Measurements from ENCODE around the gene TNRC18. TPM values are rescaled to one million over a fixed set of nuclear protein-coding genes. Genes with fewer than 3 reads are reported as not detected.

The TNRC18 gene
- total RNA-seq, 4 donors from 2014 or later, result 17.9 to 75.5 (median 48.4) TPM

DNA sequence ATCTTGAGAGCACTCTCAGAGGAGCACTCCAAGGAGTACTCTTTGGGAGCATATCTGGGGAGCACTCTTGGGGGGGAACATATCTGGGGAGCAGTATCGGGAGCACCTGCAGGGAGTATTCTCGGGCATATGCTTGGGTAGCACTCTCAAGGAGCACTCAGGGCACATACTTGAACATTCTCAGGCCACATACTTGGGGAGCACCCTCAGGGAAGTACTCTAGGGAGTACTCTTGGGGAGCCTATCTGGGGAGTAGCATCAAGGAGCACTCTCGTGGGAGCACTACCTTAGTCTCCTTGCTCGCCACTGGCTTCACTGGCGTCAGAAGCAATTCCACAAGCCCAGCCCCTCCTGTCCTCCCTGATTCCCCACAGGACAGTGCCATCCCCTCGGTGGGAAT, 31.5 kb upstream of the TNRC18 start:
- WGBS, 2 donors, result 70 to 100% methylated on average over 2 of the region's 6 CpGs
- intact Hi-C loops (cut with DNase I), result loop anchor here (10.0 kb wide), 1 partner anchor 210 kb away; no protein-coding TSS in a partner anchor
- TF ChIP-seq, protein P1, sequence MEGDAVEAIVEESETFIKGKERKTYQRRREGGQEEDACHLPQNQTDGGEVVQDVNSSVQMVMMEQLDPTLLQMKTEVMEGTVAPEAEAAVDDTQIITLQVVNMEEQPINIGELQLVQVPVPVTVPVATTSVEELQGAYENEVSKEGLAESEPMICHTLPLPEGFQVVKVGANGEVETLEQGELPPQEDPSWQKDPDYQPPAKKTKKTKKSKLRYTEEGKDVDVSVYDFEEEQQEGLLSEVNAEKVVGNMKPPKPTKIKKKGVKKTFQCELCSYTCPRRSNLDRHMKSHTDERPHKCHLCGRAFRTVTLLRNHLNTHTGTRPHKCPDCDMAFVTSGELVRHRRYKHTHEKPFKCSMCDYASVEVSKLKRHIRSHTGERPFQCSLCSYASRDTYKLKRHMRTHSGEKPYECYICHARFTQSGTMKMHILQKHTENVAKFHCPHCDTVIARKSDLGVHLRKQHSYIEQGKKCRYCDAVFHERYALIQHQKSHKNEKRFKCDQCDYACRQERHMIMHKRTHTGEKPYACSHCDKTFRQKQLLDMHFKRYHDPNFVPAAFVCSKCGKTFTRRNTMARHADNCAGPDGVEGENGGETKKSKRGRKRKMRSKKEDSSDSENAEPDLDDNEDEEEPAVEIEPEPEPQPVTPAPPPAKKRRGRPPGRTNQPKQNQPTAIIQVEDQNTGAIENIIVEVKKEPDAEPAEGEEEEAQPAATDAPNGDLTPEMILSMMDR (IDR thresholded peaks at IDR 0.05), result no peak
- TF ChIP-seq POLR2A (IDR thresholded peaks at IDR 0.05), result no peak

DNA sequence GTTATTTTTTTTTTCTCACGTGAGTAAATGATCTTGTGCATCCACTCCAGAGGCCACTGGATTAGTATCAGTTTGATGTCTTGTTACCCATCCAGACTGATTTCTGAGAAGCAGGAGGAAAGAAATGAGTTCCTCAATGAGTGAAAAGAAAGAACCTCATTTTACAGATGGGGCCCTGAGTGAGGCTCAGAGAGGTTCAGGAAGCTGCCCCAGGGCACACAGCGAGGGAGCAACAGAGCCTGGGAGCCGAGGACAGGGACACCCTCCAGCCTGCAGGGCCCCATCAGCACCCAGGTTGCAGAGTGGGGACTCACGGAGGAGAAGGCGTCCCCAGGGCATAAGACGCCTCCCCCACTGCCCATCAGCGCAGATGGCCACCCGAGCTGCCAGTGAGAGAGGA, 30.9 kb upstream of the TNRC18 start:
- WGBS, 2 donors, result 74 to 83% methylated on average over 3 to 7 of the region's 8 CpGs
- Histone ChIP-seq H3K4me1 (peaks cover 0 to 20% (median 0%) of the 10 kb centered on the region in 3 donors), H3K27ac (no peak overlapping the region), H3K9me3 (no peaks in the 10 kb centered on the region), H3K27me3 (peaks cover 0 to 32% (median 0%) of the 10 kb centered on the region in 4 donors), H3K4me3 (no peak overlapping the region), H3K36me3 (no peaks in the 10 kb centered on the region)
- intact Hi-C loops (cut with DNase I), result loop anchor here (10.0 kb wide), 1 partner anchor 210 kb away; no protein-coding TSS in a partner anchor
- TF ChIP-seq POLR2A (IDR thresholded peaks at IDR 0.05), result no peak
- TF ChIP-seq, protein P1 (IDR thresholded peaks at IDR 0.05), result no peak
- no peak for DNase-seq

More for the DNA sequence above, 31.5 kb upstream of the TNRC18 start:
- H3K4me1 ChIP-seq, result peaks cover 0 to 20% (median 0%) of the 10 kb centered on the region in 3 donors
- H3K36me3 ChIP-seq, result no peaks in the 10 kb centered on the region
- no peak for DNase-seq
- H3K27me3 ChIP-seq, result peaks cover 0 to 32% (median 0%) of the 10 kb centered on the region in 4 donors
- H3K4me3 ChIP-seq, result no peak overlapping the region
- H3K9me3 ChIP-seq, result no peaks in the 10 kb centered on the region
- H3K27ac ChIP-seq, result no peak overlapping the region

DNA sequence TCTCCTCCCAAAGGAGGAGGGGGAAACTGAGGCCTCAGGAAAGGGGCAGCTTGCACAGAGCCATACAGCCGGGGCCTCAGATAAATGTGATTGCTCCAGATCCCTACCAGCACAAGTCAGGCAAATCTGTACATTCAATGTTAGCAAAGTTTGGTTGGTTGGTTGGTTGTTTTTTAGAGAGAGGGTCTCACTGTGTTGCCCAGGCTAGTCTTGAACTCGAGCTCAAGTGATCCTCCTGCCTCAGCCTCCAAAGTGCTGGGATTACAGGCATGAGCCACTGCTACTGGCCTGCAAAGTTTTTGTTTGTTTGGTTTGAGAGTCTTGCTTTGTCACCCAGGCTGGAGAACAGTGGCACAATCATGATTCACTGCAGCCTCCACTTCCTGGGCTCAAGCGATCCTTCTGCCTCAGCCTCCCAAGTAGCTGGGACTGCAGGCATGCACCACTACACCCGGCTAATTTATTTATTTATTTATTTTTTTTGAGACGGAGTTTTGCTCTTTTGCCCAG, 30.0 kb upstream of the TNRC18 start:
- TF ChIP-seq, protein P1 (IDR thresholded peaks at IDR 0.05), result no peak
- no peak for TF ChIP-seq POLR2A (IDR thresholded peaks at IDR 0.05)
- 80 to 84% methylated on average over 5 of the region's 5 CpGs for WGBS, 2 donors
- DNase-seq, result no peak
- Histone ChIP-seq H3K4me3 (no peak overlapping the region), H3K27me3 (peaks cover 0 to 32% (median 0%) of the 10 kb centered on the region in 4 donors), H3K4me1 (peaks cover 0 to 24% (median 0%) of the 10 kb centered on the region in 3 donors), H3K27ac (no peak overlapping the region), H3K9me3 (no peaks in the 10 kb centered on the region), H3K36me3 (no peaks in the 10 kb centered on the region)
- intact Hi-C loops (cut with DNase I), result loop anchor here (10.0 kb wide), 1 partner anchor 209 kb away; no protein-coding TSS in a partner anchor

- intact Hi-C loops (cut with DNase I), result loop anchor here (10.0 kb wide), 1 partner anchor 208 kb away; no protein-coding TSS in a partner anchor
- no peaks in the 10 kb centered on the region for H3K36me3 ChIP-seq
- H3K4me3 ChIP-seq, result no peak overlapping the region
- no peak for DNase-seq
- peaks cover 0 to 27% (median 0%) of the 10 kb centered on the region in 3 donors for H3K4me1 ChIP-seq
- peaks cover 0 to 32% (median 0%) of the 10 kb centered on the region in 4 donors for H3K27me3 ChIP-seq
- 47 to 53% methylated on average over 4 to 14 of the region's 14 CpGs for WGBS, 2 donors
- no peaks in the 10 kb centered on the region for H3K9me3 ChIP-seq
- H3K27ac ChIP-seq, result no peak overlapping the region
- TF ChIP-seq, protein P1 (IDR thresholded peaks at IDR 0.05), result no peak
- TF ChIP-seq POLR2A (IDR thresholded peaks at IDR 0.05), result no peak
Measured at GRCh38 chr7:5452937-5453540, 29.4 kb upstream of the TNRC18 start.

DNA sequence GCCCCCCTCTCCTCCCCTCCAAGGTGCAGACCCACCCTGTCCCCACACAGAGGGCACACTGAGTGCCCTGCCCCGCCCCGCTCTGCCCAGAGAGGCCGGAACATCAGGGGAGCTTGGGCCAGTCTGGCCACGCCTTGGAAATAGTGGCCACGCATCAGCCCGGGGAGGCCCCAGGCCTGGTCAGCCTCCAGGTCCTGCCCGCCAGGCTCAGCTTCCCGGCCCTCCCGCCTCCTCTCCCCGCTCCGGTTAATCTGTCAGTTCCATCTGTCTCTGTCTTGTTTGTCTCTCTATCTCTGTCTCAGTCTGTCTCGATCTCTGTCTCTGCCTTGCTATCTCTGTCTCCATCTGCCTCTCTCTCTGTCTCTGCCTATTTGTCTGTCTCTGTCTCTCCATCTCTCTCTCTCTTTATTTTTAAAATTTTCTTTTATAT, 28.9 kb upstream of the TNRC18 start:
- Histone ChIP-seq H3K27ac (no peak overlapping the region), H3K9me3 (no peaks in the 10 kb centered on the region), H3K27me3 (peaks cover 0 to 32% (median 0%) of the 10 kb centered on the region in 4 donors), H3K4me3 (no peak overlapping the region), H3K36me3 (no peaks in the 10 kb centered on the region), H3K4me1 (peaks cover 0 to 26% (median 0%) of the 10 kb centered on the region in 3 donors)
- no peak for TF ChIP-seq POLR2A (IDR thresholded peaks at IDR 0.05)
- TF ChIP-seq, protein P1 (IDR thresholded peaks at IDR 0.05), result no peak
- no peak for DNase-seq
- intact Hi-C loops (cut with DNase I), result loop anchor here (10.0 kb wide), 1 partner anchor 208 kb away; no protein-coding TSS in a partner anchor
- 58 to 60% methylated on average over 7 to 9 of the region's 12 CpGs for whole genome bisulfite sequencing, 2 donors

Measured in esophagus squamous epithelium (tissue), 5 donors.